HUES6 (cell line): ENCODE data around the gene VAX1.
"Not testable (repeated sequence)": the region's sequence is repeated elsewhere in the genome, so short reads cannot be mapped to it uniquely, and the experiment has no call there.

Source experiments
- H3K27ac ChIP-seq: 2 replicates; pipeline ENCODE4 v1.7.0; 2013; ENCODE audit warnings: low read depth, mild to moderate bottlenecking, low read length, inconsistent platforms
- H3K27me3 ChIP-seq: 2 replicates; pipeline ENCODE4 v1.6.1; 2013; ENCODE audit warnings: low read length; ENCODE audit not compliant: control insufficient read depth, insufficient read depth
- H3K36me3 ChIP-seq: 2 replicates; pipeline ENCODE4 v1.6.1; 2013; ENCODE audit warnings: low read length; ENCODE audit not compliant: control insufficient read depth, insufficient read depth
- H3K4me1 ChIP-seq: 2 replicates; pipeline ENCODE4 v1.6.1; 2013; ENCODE audit warnings: low read length; ENCODE audit not compliant: control insufficient read depth, insufficient read depth
- H3K4me3 ChIP-seq: 2 replicates; pipeline ENCODE4 v1.5.1; 2013; ENCODE audit warnings: low read depth, low read length
- H3K9ac ChIP-seq: one replicate; pipeline ENCODE4 v1.6.1; 2013; ENCODE audit warnings: mild to moderate bottlenecking, low read length
- H3K9me3 ChIP-seq: 2 replicates; pipeline ENCODE4 v1.6.1; 2013; ENCODE audit warnings: low read depth, low read length; ENCODE audit not compliant: control insufficient read depth, insufficient read depth

Gene VAX1

GRCh38 chr10:117090834-117091233 lies 47.2 kb downstream of the VAX1 start:
- no peak overlapping the region for H3K9ac ChIP-seq

GRCh38 chr10:117087521-117087920 lies 50.5 kb downstream of the VAX1 start:
- no peak overlapping the region for H3K27ac ChIP-seq
- 0 out of 2 replicates have a peak, but pooled peaks cover 4% of the 10 kb centered on the region for H3K4me1 ChIP-seq
- H3K4me3 ChIP-seq, result no peak overlapping the region
- no peaks in the 10 kb centered on the region for H3K27me3 ChIP-seq
- H3K36me3 ChIP-seq, result no peaks in the 10 kb centered on the region
- H3K9me3 ChIP-seq, result no peaks in the 10 kb centered on the region
- no peak overlapping the region for H3K9ac ChIP-seq

More at GRCh38 chr10:117090834-117091233, 47.2 kb downstream of the VAX1 start:
- Histone ChIP-seq H3K27me3 (no peaks in the 10 kb centered on the region), H3K4me1 (peaks cover 12% of the 10 kb centered on the region), H3K4me3 (no peak overlapping the region), H3K9me3 (no peaks in the 10 kb centered on the region), H3K36me3 (no peaks in the 10 kb centered on the region), H3K27ac (no peak overlapping the region)

GRCh38 chr10:117086546-117086945 lies 51.5 kb downstream of the VAX1 start:
- H3K27me3 ChIP-seq, result no peaks in the 10 kb centered on the region
- H3K27ac ChIP-seq, result no peak overlapping the region
- H3K36me3 ChIP-seq, result no peaks in the 10 kb centered on the region
- no peak overlapping the region for H3K9ac ChIP-seq
- 0 out of 2 replicates have a peak, but pooled peaks cover 1% of the 10 kb centered on the region for H3K4me1 ChIP-seq
- H3K9me3 ChIP-seq, result no peaks in the 10 kb centered on the region
- no peak overlapping the region for H3K4me3 ChIP-seq

- not testable (repeated sequence) for H3K36me3 ChIP-seq, H3K27ac ChIP-seq, H3K9me3 ChIP-seq, H3K4me1 ChIP-seq, H3K27me3 ChIP-seq, H3K9ac ChIP-seq
- peak overlapping the region; percentile 51 for H3K4me3 ChIP-seq
Observed at GRCh38 chr10:117084421-117085246, 53.4 kb downstream of the VAX1 start.
